SK-N-SH treated with all-trans-retinoic acid at 6 μM for 48 hours (cell line): ENCODE measurements around the gene TAF5L.
A peak's percentile ranks its signal among the peaks of the same experiment; 100 is the strongest.
"Not testable (repeated sequence)": the region's sequence is repeated elsewhere in the genome, so short reads cannot be mapped to it uniquely, and the experiment has no call there.

Source experiments
- ATAC-seq: fragments of 200-7000 bp; cut with Tn5 transposase; 3 replicates; pipeline ENCODE4 v1.9.1; 2020; ENCODE audit warnings: mild to moderate bottlenecking, moderate library complexity
- ARNTL ChIP-seq: fragments of 450-650 bp; formaldehyde crosslinking; IDR thresholded peaks from 2 replicates; pipeline ENCODE4 v1.5.0; 2020; ENCODE audit warnings: low read depth, mild to moderate bottlenecking, moderate library complexity, borderline replicate concordance
- BACH2 ChIP-seq: fragments of 250-450 bp; sonication (Bioruptor Pico); IDR thresholded peaks from 2 replicates; pipeline ENCODE4 v1.9.0; 2021; ENCODE audit warnings: mild to moderate bottlenecking, borderline replicate concordance
- ESRRG ChIP-seq: fragments of 250-450 bp; sonication (Bioruptor Pico); IDR thresholded peaks from 2 replicates; pipeline ENCODE4 v1.6.1; 2021; ENCODE audit warnings: mild to moderate bottlenecking
- GLIS3 ChIP-seq: fragments of 250-450 bp; sonication (Bioruptor Pico); IDR thresholded peaks from 2 replicates; pipeline ENCODE4 v1.5.0; 2020; ENCODE audit warnings: mild to moderate bottlenecking, moderate library complexity
- RARB ChIP-seq: fragments of 250-450 bp; sonication (Bioruptor Pico); IDR thresholded peaks from 2 replicates; pipeline ENCODE4 v1.8.0; 2021; ENCODE audit warnings: mild to moderate bottlenecking, moderate library complexity
- SNAI2 ChIP-seq: fragments of 250-450 bp; sonication (Bioruptor Pico); IDR thresholded peaks from 2 replicates; pipeline ENCODE4 v1.5.0; 2020; ENCODE audit warnings: mild to moderate bottlenecking, moderate library complexity
- TOX ChIP-seq: fragments of 250-450 bp; sonication (Bioruptor Pico); IDR thresholded peaks from 2 replicates; pipeline ENCODE4 v1.8.0; 2021; ENCODE audit warnings: mild to moderate bottlenecking, moderate library complexity, borderline replicate concordance
- ZFP3 ChIP-seq: fragments of 250-450 bp; sonication (Bioruptor Pico); IDR thresholded peaks from 2 replicates; pipeline ENCODE4 v1.5.0; 2020; ENCODE audit warnings: mild to moderate bottlenecking, moderate library complexity
- ZFP30 ChIP-seq: fragments of 450-650 bp; formaldehyde crosslinking; IDR thresholded peaks from 2 replicates; pipeline ENCODE4 v1.5.0; 2022; ENCODE audit warnings: mild to moderate bottlenecking, moderate library complexity
- ZNF565 ChIP-seq: fragments of 450-650 bp; formaldehyde crosslinking; conservative IDR thresholded peaks from 2 replicates; pipeline ENCODE4 v1.5.0; 2020; ENCODE audit warnings: low read depth, mild to moderate bottlenecking, moderate library complexity
- ZNF70 ChIP-seq: fragments of 450-650 bp; formaldehyde crosslinking; IDR thresholded peaks from 2 replicates; pipeline ENCODE4 v1.5.0; 2020; ENCODE audit warnings: mild to moderate bottlenecking, moderate library complexity
- TF ChIP-seq, protein P1 (sequence below): fragments of 250-450 bp; sonication (Bioruptor Pico); IDR thresholded peaks from 2 replicates; pipeline ENCODE4 v1.5.1; 2021; ENCODE audit warnings: mild to moderate bottlenecking, moderate library complexity
- TF ChIP-seq, protein P2 (sequence below): fragments of 250-450 bp; sonication (Bioruptor Pico); IDR thresholded peaks from 2 replicates; pipeline ENCODE4 v1.8.0; 2021; ENCODE audit warnings: low read depth, mild to moderate bottlenecking, moderate library complexity, borderline replicate concordance
- TF ChIP-seq, protein P3 (sequence below): fragments of 250-450 bp; sonication (Bioruptor Pico); IDR thresholded peaks from 2 replicates; pipeline ENCODE4 v1.5.1; 2020; ENCODE audit warnings: low read depth, mild to moderate bottlenecking, moderate library complexity
- TF ChIP-seq, protein P4 (sequence below): fragments of 250-450 bp; sonication (Bioruptor Pico); IDR thresholded peaks from 2 replicates; pipeline ENCODE4 v1.5.0; 2020; ENCODE audit warnings: mild to moderate bottlenecking, moderate library complexity
- TF ChIP-seq, protein P5 (sequence below): fragments of 250-450 bp; sonication (Bioruptor Pico); IDR thresholded peaks from 2 replicates; pipeline ENCODE4 v1.8.0; 2020; ENCODE audit warnings: mild to moderate bottlenecking, moderate library complexity, borderline replicate concordance

TAF5L gene

DNA sequence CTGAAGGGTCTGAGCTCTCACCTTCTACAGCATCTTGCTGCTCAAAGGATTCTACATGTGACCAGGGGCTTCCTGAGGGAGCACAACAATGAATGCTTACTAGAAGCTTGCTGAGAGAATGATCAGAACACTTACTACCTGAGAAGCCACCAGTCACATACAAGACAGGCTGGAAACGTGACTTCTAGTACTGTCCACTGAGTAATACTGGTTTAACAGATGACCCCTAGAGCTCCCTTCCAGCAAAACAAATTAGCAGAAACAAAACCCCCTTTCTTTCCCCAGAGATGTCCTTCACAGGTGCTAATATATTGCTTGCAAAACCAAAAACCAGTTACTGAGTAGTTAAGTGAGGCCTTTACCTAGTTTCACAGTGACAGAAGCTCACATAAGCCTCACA lies 2.1 kb downstream of the TAF5L start:
- TF ChIP-seq BACH2 (CRISPR knock-in tag) (no peak), SNAI2 (CRISPR knock-in tag) (no peak)
- TF ChIP-seq, protein P1, sequence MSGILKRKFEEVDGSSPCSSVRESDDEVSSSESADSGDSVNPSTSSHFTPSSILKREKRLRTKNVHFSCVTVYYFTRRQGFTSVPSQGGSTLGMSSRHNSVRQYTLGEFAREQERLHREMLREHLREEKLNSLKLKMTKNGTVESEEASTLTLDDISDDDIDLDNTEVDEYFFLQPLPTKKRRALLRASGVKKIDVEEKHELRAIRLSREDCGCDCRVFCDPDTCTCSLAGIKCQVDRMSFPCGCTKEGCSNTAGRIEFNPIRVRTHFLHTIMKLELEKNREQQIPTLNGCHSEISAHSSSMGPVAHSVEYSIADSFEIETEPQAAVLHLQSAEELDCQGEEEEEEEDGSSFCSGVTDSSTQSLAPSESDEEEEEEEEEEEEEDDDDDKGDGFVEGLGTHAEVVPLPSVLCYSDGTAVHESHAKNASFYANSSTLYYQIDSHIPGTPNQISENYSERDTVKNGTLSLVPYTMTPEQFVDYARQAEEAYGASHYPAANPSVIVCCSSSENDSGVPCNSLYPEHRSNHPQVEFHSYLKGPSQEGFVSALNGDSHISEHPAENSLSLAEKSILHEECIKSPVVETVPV (CRISPR knock-in tag), result no peak
- ATAC-seq, result no peak

DNA sequence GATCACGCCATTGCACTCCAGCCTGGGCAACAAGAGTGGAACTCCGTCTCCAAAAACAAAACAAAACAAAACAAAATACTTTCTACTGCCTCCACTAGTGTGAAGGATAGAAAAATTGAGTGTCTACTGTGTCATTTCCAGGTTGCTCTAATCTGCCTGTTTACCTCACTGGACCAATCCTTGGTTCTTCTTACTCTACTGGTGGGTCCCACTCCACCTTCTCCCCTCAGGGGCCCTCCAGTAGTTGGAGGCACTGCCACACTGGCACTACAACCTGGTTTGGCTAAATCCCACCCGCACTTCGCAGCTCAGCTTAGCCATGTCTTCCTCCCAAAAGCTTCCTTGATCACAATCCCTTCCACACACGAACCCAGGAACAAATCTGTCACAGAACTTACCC lies 2.7 kb downstream of the TAF5L start:
- no peak for TF ChIP-seq ZFP3 (CRISPR knock-in tag)
- TF ChIP-seq, protein P2, sequence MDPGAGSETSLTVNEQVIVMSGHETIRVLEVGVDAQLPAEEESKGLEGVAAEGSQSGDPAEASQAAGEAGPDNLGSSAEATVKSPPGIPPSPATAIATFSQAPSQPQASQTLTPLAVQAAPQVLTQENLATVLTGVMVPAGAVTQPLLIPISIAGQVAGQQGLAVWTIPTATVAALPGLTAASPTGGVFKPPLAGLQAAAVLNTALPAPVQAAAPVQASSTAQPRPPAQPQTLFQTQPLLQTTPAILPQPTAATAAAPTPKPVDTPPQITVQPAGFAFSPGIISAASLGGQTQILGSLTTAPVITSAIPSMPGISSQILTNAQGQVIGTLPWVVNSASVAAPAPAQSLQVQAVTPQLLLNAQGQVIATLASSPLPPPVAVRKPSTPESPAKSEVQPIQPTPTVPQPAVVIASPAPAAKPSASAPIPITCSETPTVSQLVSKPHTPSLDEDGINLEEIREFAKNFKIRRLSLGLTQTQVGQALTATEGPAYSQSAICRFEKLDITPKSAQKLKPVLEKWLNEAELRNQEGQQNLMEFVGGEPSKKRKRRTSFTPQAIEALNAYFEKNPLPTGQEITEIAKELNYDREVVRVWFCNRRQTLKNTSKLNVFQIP (CRISPR knock-in tag), result no peak
- TF ChIP-seq ARNTL (CRISPR knock-in tag), result no peak
- TF ChIP-seq, protein P3, sequence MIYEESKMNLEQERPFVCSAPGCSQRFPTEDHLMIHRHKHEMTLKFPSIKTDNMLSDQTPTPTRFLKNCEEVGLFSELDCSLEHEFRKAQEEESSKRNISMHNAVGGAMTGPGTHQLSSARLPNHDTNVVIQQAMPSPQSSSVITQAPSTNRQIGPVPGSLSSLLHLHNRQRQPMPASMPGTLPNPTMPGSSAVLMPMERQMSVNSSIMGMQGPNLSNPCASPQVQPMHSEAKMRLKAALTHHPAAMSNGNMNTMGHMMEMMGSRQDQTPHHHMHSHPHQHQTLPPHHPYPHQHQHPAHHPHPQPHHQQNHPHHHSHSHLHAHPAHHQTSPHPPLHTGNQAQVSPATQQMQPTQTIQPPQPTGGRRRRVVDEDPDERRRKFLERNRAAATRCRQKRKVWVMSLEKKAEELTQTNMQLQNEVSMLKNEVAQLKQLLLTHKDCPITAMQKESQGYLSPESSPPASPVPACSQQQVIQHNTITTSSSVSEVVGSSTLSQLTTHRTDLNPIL (CRISPR knock-in tag), result no peak
- no peak for TF ChIP-seq ZFP30 (CRISPR knock-in tag)
- TF ChIP-seq ZNF70 (CRISPR knock-in tag), result no peak
- no peak for TF ChIP-seq GLIS3
- TF ChIP-seq, protein P4, sequence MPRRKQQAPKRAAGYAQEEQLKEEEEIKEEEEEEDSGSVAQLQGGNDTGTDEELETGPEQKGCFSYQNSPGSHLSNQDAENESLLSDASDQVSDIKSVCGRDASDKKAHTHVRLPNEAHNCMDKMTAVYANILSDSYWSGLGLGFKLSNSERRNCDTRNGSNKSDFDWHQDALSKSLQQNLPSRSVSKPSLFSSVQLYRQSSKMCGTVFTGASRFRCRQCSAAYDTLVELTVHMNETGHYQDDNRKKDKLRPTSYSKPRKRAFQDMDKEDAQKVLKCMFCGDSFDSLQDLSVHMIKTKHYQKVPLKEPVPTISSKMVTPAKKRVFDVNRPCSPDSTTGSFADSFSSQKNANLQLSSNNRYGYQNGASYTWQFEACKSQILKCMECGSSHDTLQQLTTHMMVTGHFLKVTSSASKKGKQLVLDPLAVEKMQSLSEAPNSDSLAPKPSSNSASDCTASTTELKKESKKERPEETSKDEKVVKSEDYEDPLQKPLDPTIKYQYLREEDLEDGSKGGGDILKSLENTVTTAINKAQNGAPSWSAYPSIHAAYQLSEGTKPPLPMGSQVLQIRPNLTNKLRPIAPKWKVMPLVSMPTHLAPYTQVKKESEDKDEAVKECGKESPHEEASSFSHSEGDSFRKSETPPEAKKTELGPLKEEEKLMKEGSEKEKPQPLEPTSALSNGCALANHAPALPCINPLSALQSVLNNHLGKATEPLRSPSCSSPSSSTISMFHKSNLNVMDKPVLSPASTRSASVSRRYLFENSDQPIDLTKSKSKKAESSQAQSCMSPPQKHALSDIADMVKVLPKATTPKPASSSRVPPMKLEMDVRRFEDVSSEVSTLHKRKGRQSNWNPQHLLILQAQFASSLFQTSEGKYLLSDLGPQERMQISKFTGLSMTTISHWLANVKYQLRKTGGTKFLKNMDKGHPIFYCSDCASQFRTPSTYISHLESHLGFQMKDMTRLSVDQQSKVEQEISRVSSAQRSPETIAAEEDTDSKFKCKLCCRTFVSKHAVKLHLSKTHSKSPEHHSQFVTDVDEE (CRISPR knock-in tag), result no peak
- TF ChIP-seq, protein P5, sequence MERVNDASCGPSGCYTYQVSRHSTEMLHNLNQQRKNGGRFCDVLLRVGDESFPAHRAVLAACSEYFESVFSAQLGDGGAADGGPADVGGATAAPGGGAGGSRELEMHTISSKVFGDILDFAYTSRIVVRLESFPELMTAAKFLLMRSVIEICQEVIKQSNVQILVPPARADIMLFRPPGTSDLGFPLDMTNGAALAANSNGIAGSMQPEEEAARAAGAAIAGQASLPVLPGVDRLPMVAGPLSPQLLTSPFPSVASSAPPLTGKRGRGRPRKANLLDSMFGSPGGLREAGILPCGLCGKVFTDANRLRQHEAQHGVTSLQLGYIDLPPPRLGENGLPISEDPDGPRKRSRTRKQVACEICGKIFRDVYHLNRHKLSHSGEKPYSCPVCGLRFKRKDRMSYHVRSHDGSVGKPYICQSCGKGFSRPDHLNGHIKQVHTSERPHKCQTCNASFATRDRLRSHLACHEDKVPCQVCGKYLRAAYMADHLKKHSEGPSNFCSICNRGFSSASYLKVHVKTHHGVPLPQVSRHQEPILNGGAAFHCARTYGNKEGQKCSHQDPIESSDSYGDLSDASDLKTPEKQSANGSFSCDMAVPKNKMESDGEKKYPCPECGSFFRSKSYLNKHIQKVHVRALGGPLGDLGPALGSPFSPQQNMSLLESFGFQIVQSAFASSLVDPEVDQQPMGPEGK, result no peak
- no peak for TF ChIP-seq RARB (CRISPR knock-in tag)
- TF ChIP-seq SNAI2 (CRISPR knock-in tag), result no peak
- TF ChIP-seq, protein P1 (CRISPR knock-in tag), result no peak

DNA sequence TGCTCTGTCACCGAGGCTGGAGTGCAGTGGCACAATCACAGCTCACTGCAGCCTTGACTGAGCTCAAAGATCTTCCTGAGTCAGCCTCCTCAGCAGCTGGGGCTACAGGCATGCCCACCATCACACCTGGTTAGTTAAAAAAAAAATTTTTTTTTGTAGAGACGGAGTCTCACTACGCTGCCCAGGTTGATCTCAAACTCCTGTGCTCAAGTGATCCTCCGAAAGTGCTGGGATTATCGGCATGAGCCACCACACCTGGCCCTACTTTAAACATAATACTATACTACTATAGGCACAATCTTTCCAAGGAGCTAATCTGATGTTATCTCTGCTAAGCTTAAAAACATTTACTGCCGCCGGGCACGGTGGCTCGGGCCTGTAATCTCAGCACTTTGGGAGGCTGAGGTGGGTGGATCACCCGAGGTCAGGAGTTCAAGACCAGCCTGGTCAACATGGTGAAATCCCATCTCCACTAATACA lies 3.2 kb downstream of the TAF5L start:
- not testable (repeated sequence) for ATAC-seq

More for the DNA sequence above, 2.7 kb downstream of the TAF5L start:
- no peak for ATAC-seq

DNA sequence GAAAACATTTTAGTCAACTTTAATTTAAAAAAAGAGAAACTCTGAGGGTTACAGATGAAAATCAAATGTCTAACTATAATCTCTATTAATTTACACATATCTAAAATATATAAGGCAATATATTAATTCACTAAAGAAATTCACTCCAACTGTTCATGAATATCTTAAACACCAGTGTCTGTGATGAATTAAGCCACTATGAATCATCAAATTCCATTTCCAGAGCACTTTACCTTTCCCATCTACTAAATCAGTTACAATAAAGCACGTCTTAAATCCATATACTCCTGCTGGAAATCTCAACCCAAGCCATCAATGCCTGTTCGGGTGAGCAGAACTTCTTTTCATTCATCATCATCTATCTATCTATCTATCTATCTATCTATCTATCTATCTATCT lies 4.3 kb downstream of the TAF5L start:
- no peak for ATAC-seq
- TF ChIP-seq, protein P3 (CRISPR knock-in tag), result no peak
- TF ChIP-seq ESRRG (CRISPR knock-in tag) (no peak), ZNF565 (CRISPR knock-in tag) (no peak), TOX (CRISPR knock-in tag) (0 out of 2 replicates have a peak, but pooled peaks have one; percentile 37), BACH2 (CRISPR knock-in tag) (no peak)
- TF ChIP-seq, protein P1 (CRISPR knock-in tag), result no peak
